Measurements from ENCODE around the gene CALY.

The CALY gene

GRCh38 chr10:133309100-133309719, 27.5 kb downstream of the CALY start:
- peaks cover 30% of the 10 kb centered on the region for H3K79me2 ChIP-seq (ENCODE audit: insufficient read depth, low read length)

GRCh38 chr10:133308421-133309099, 28.1 kb downstream of the CALY start, which contains the start of the genes TUBGCP2 and ZNF511:
TSS of gene TUBGCP2 (minus strand) at chr10:133308872. CDS start at chr10:133302941, 5,931 bp downstream.
TSS of gene ZNF511 (plus strand) at chr10:133308914. CDS start at chr10:133308944, 30 bp downstream.
- TF ChIP-seq EZH2phosphoT487 (conservative IDR thresholded peaks at IDR 0.05; ENCODE audit: low read length) (no peak), CTCF (IDR thresholded peaks at IDR 0.05; ENCODE audit: insufficient read depth, low read length, poor library complexity, severe bottlenecking) (no peak)
- Histone ChIP-seq H3K79me2 (ENCODE audit: insufficient read depth, low read length) (peaks cover 35% of the 10 kb centered on the region), H3K9ac (ENCODE audit: low read length) (peak within 1 kb of the TSS; percentile 85), H3K36me3 (ENCODE audit: low read length) (peaks cover 4% of the 10 kb centered on the region; the same call in 1 of the 2 replicates), H3K27ac (ENCODE audit: low read depth, low read length) (peak within 1 kb of the TSS; percentile 77), H4K20me1 (ENCODE audit: low read depth, low read length) (no peaks in the 10 kb centered on the region), H3K9me3 (ENCODE audit: insufficient read depth, low read length) (no peaks in the 10 kb centered on the region), H3K9me2 (replicated peaks; ENCODE audit: insufficient read depth, low read length) (no peaks in the 10 kb centered on the region), H3K4me2 (ENCODE audit: low read depth, low read length, poor library complexity, severe bottlenecking) (peak within 1 kb of the TSS; percentile 82), H3K4me3 (ENCODE audit: insufficient read depth, low read length, poor library complexity, severe bottlenecking) (peak within 1 kb of the TSS; percentile 85), H2AFZ (ENCODE audit: low read depth, low read length, severe bottlenecking) (peak within 1 kb of the TSS; percentile 84), H3F3A (ENCODE audit: insufficient read depth) (peaks cover 5% of the 10 kb centered on the region; the same call in 1 of the 2 replicates), H3K27me3 (ENCODE audit: low read length) (no peaks in the 10 kb centered on the region)

More at GRCh38 chr10:133309100-133309719, 27.5 kb downstream of the CALY start:
- Histone ChIP-seq H3K27ac (ENCODE audit: low read depth, low read length) (peak overlapping the region; percentile 77), H3F3A (ENCODE audit: insufficient read depth) (peaks cover 5% of the 10 kb centered on the region; the same call in 1 of the 2 replicates), H3K4me2 (ENCODE audit: low read depth, low read length, poor library complexity, severe bottlenecking) (peak overlapping the region; percentile 82), H4K20me1 (ENCODE audit: low read depth, low read length) (no peaks in the 10 kb centered on the region), H3K4me3 (ENCODE audit: insufficient read depth, low read length, poor library complexity, severe bottlenecking) (peak overlapping the region; percentile 85), H2AFZ (ENCODE audit: low read depth, low read length, severe bottlenecking) (peak overlapping the region; percentile 84), H3K27me3 (ENCODE audit: low read length) (no peaks in the 10 kb centered on the region), H3K36me3 (ENCODE audit: low read length) (peaks cover 4% of the 10 kb centered on the region; the same call in 1 of the 2 replicates), H3K9me3 (ENCODE audit: insufficient read depth, low read length) (no peaks in the 10 kb centered on the region), H3K9ac (ENCODE audit: low read length) (peak overlapping the region; percentile 85), H3K9me2 (replicated peaks; ENCODE audit: insufficient read depth, low read length) (no peaks in the 10 kb centered on the region)
- TF ChIP-seq CTCF (IDR thresholded peaks at IDR 0.05; ENCODE audit: insufficient read depth, low read length, poor library complexity, severe bottlenecking) (no peak), EZH2phosphoT487 (conservative IDR thresholded peaks at IDR 0.05; ENCODE audit: low read length) (no peak)

- Histone ChIP-seq H4K20me1 (ENCODE audit: low read depth, low read length) (no peaks in the 10 kb centered on the region), H3K9me2 (replicated peaks; ENCODE audit: insufficient read depth, low read length) (no peaks in the 10 kb centered on the region), H3K79me2 (ENCODE audit: insufficient read depth, low read length) (peaks cover 40% of the 10 kb centered on the region), H3K36me3 (ENCODE audit: low read length) (peaks cover 4% of the 10 kb centered on the region; the same call in 1 of the 2 replicates), H3K9me3 (ENCODE audit: insufficient read depth, low read length) (no peaks in the 10 kb centered on the region), H3K9ac (ENCODE audit: low read length) (peak overlapping the region; percentile 85), H3K4me3 (ENCODE audit: insufficient read depth, low read length, poor library complexity, severe bottlenecking) (peak overlapping the region; percentile 85), H2AFZ (ENCODE audit: low read depth, low read length, severe bottlenecking) (peak overlapping the region; percentile 84), H3K27ac (ENCODE audit: low read depth, low read length) (peak overlapping the region; percentile 77), H3K27me3 (ENCODE audit: low read length) (no peaks in the 10 kb centered on the region), H3F3A (ENCODE audit: insufficient read depth) (peaks cover 5% of the 10 kb centered on the region; the same call in 1 of the 2 replicates), H3K4me2 (ENCODE audit: low read depth, low read length, poor library complexity, severe bottlenecking) (peak overlapping the region; percentile 82)
- no peak for TF ChIP-seq EZH2phosphoT487 (conservative IDR thresholded peaks at IDR 0.05; ENCODE audit: low read length)
- TF ChIP-seq CTCF (IDR thresholded peaks at IDR 0.05; ENCODE audit: insufficient read depth, low read length, poor library complexity, severe bottlenecking): peak; percentile 4
These were observed 28.8 kb downstream of the CALY start for GRCh38 chr10:133307776-133308420.
